ENCODE measurements around the gene ALKBH3. TPM values are rescaled to one million over a fixed set of nuclear protein-coding genes. Genes with fewer than 3 reads are reported as not detected.

ALKBH3 gene
- total and polyA plus RNA-seq, 5 experiments from 2014 or later: 37.6 to 55.0 (median 44.9) TPM

GRCh38 chr11:43917851-43918250 lies 37.2 kb downstream of the ALKBH3 start:
- ATAC-seq: no peak
- Mint-ChIP-seq H3K9me3 (no peaks in the 10 kb centered on the region), H3K4me1 (peaks cover 0 to 6% (median 1%) of the 10 kb centered on the region in 4 donors), H3K27ac (peak overlapping the region in 1 of 10 donors; percentile 13), H3K27me3 (no peaks in the 10 kb centered on the region), H3K4me3 (no peak overlapping the region), H3K36me3 (peaks cover 0 to 74% (median 23%) of the 10 kb centered on the region in 3 donors)
- POLR2A ChIA-PET: no interaction called here
- DNase-seq: no peak

DNA sequence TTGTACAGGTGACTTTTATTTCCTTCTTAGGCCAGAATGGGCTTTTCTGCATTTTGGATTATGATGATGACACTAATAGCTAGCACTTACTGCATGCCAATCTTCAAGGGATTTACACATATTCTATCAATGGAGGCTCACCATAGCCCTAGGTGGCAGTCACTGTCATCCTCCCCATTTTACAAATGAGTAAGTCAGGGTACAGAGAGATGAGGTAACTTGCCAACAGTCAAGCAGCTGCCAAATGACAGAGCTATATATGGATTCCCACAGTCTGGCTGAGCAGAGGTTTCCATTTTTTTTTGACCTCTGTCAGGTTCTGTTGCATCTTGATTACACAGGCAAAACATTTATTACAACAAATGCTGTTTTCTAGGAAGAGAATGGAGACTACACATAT lies 38.0 kb downstream of the ALKBH3 start:
- ATAC-seq (no peak), DNase-seq (no peak)
- Mint-ChIP-seq H3K4me3 (no peak overlapping the region), H3K4me1 (peaks cover 0 to 6% (median 1%) of the 10 kb centered on the region in 4 donors), H3K36me3 (peaks cover 0 to 66% (median 19%) of the 10 kb centered on the region in 3 donors), H3K27me3 (no peaks in the 10 kb centered on the region), H3K27ac (no peak overlapping the region), H3K9me3 (no peaks in the 10 kb centered on the region)
- POLR2A ChIA-PET: no interaction called here

GRCh38 chr11:43919852-43920597 lies 39.4 kb downstream of the ALKBH3 start:
- H3K9me3 Mint-ChIP-seq: no peaks in the 10 kb centered on the region
- DNase-seq (no peak), ATAC-seq (no peak)
- POLR2A ChIA-PET: no interaction called here
- H3K27ac Mint-ChIP-seq: peak overlapping the region in 2 of 10 donors; percentile 52 to 55
- peaks cover 0 to 4% (median 1%) of the 10 kb centered on the region in 4 donors for H3K4me1 Mint-ChIP-seq
- H3K36me3 Mint-ChIP-seq: peaks cover 0 to 54% (median 13%) of the 10 kb centered on the region in 3 donors
- H3K27me3 Mint-ChIP-seq: no peaks in the 10 kb centered on the region
- H3K4me3 Mint-ChIP-seq: no peak overlapping the region

GRCh38 chr11:43920598-43921419 lies 40.2 kb downstream of the ALKBH3 start:
- peaks cover 0 to 4% (median 1%) of the 10 kb centered on the region in 4 donors for H3K4me1 Mint-ChIP-seq
- H3K4me3 Mint-ChIP-seq: no peak overlapping the region
- POLR2A ChIA-PET: no interaction called here
- H3K9me3 Mint-ChIP-seq: no peaks in the 10 kb centered on the region
- H3K36me3 Mint-ChIP-seq: peaks cover 0 to 54% (median 12%) of the 10 kb centered on the region in 3 donors
- DNase-seq (no peak), ATAC-seq (no peak)
- peak overlapping the region in 2 of 10 donors; percentile 19 to 31 for H3K27ac Mint-ChIP-seq
- H3K27me3 Mint-ChIP-seq: no peaks in the 10 kb centered on the region

DNA sequence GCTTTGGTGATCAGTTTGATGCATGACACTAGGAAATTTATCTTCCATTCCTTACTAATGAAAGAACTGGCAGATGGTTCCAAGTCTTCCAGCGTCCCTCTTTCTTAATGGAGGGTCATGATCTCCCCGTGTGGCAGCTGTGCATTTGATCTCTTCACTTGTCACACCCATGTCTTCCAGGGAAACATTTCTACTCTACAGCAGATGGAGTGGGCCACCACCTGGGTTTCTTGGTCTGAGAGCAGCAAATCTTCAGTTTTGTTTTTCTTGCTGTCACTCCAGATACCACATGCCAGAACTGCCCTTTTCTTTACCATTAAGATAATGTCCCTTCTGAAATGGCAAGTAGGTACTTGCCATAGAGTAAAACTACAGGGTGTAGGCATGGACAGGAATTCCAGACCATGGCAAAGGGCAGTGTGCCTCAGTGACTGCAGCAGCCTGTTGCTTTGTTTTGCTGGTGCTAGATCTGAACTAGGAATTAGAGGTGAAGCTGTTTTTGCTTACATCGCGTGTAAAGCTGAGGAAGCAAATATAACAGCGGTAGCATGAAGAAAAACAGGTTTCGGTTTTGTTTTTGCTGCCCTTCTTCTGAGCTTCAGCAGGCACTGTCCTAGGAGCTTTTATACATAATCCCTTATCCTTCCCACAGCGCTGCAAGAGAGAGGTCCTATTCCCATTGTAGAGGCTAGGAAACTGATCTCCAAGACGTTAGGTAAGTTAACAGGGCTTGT lies 41.1 kb downstream of the ALKBH3 start:
- H3K36me3 Mint-ChIP-seq: peaks cover 0 to 51% (median 12%) of the 10 kb centered on the region in 3 donors
- H3K4me3 Mint-ChIP-seq: no peak overlapping the region
- DNase-seq: no peak
- H3K27me3 Mint-ChIP-seq: no peaks in the 10 kb centered on the region
- H3K4me1 Mint-ChIP-seq: peaks cover 0 to 3% (median under 1%) of the 10 kb centered on the region in 4 donors
- H3K27ac Mint-ChIP-seq: peak overlapping the region in 1 of 10 donors; percentile 10
- POLR2A ChIA-PET: no interaction called here
- H3K9me3 Mint-ChIP-seq: no peaks in the 10 kb centered on the region
- ATAC-seq: no peak

- Mint-ChIP-seq H3K27me3 (no peaks in the 10 kb centered on the region), H3K36me3 (peaks cover 0 to 47% (median 11%) of the 10 kb centered on the region in 3 donors), H3K4me1 (peaks cover 0 to 3% (median 0%) of the 10 kb centered on the region in 4 donors), H3K27ac (no peak overlapping the region), H3K9me3 (no peaks in the 10 kb centered on the region), H3K4me3 (no peak overlapping the region)
- POLR2A ChIA-PET: no interaction called here
- ATAC-seq (no peak), DNase-seq (no peak)
These were observed 41.6 kb downstream of the ALKBH3 start for GRCh38 chr11:43922295-43922648.

GRCh38 chr11:43922744-43923405 lies 42.2 kb downstream of the ALKBH3 start:
- DNase-seq: no peak
- Mint-ChIP-seq H3K27me3 (no peaks in the 10 kb centered on the region), H3K27ac (no peak overlapping the region), H3K9me3 (no peaks in the 10 kb centered on the region), H3K4me1 (peaks cover 0 to 3% (median 0%) of the 10 kb centered on the region in 4 donors), H3K36me3 (peaks cover 0 to 41% (median 10%) of the 10 kb centered on the region in 3 donors), H3K4me3 (no peak overlapping the region)
- POLR2A ChIA-PET: no interaction called here
- no peak for ATAC-seq

DNA sequence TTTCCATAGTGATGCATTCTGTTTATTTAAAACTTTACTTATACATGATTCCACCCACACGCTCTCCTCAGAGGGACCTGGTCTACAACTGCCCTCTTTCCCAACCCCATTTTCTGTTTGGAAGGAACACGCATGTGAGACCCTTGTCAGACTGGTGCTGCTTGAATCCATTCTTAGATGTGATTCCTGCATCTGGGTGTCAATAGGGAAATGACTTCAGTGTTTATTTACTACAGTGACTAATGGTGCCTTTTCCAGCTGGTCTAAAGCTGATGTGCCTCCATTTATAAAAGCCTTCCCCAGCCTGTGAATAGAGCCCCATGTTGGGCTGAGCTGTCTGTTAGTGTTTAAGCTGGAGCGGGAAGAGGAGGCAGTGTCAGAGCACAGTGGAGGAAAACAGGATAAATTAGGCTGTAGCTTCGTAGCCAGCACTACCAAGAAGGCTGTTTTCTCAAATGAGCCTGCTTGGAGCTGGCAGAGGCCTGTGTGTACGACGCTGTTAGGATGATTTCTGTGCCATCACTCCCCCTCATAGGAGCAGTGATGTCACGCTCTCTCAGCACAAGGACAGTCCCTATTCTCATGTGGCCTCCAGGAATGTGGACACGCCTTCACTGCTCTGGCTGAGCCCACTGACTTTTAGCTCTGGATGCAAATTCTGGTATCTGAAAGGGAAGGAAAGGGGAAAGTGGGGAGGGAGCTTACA lies 42.9 kb downstream of the ALKBH3 start:
- no peak for DNase-seq
- POLR2A ChIA-PET: no interaction called here
- no peak overlapping the region for H3K27ac Mint-ChIP-seq
- H3K9me3 Mint-ChIP-seq: no peaks in the 10 kb centered on the region
- H3K4me3 Mint-ChIP-seq: no peak overlapping the region
- no peak for ATAC-seq
- no peaks in the 10 kb centered on the region for H3K27me3 Mint-ChIP-seq
- peaks cover 0 to 34% (median 10%) of the 10 kb centered on the region in 3 donors for H3K36me3 Mint-ChIP-seq
- peaks cover 0 to 3% (median 0%) of the 10 kb centered on the region in 4 donors for H3K4me1 Mint-ChIP-seq

DNA sequence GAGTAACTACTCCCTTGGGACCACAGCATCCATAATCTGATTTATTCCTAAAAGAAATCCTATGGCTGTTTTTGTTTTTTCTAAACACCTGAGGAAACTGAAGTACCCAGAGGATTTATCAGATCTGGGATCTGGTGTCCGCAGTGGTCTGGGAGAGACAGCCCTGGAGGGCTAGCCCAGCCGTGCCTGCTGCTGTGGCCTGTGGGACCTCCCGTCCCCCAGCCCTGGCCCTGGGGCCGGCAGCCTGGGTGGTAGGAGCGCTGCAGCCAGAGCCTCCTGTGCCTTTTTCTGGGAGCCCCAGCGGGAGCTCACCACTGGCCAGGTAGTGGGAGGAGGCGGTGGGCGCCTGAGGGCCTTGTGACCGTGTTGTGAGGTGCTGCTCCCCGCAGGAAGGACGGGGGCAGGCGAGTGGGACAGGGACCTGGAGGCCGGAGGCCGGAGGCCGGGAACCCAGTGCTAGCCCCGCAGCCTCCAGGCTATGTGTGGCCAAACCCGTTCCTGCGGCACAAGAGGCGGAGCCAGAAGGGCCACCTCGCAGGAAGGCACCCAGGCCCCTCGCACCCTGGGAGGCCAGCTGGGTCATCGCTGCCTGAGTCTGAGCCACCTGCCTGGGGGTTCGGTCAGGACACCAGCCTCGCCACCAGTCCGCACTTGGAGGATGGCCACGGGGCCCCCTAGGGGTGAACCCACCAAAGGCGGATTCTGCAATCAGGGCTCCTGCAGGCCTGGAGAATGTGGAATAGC lies 43.7 kb downstream of the ALKBH3 start:
- Mint-ChIP-seq H3K27me3 (no peaks in the 10 kb centered on the region), H3K36me3 (peaks cover 0 to 29% (median 10%) of the 10 kb centered on the region in 3 donors), H3K9me3 (no peaks in the 10 kb centered on the region), H3K4me3 (no peak overlapping the region), H3K4me1 (peaks cover 0 to 3% (median 0%) of the 10 kb centered on the region in 4 donors), H3K27ac (no peak overlapping the region)
- POLR2A ChIA-PET: no interaction called here
- DNase-seq (no peak), ATAC-seq (no peak)

DNA sequence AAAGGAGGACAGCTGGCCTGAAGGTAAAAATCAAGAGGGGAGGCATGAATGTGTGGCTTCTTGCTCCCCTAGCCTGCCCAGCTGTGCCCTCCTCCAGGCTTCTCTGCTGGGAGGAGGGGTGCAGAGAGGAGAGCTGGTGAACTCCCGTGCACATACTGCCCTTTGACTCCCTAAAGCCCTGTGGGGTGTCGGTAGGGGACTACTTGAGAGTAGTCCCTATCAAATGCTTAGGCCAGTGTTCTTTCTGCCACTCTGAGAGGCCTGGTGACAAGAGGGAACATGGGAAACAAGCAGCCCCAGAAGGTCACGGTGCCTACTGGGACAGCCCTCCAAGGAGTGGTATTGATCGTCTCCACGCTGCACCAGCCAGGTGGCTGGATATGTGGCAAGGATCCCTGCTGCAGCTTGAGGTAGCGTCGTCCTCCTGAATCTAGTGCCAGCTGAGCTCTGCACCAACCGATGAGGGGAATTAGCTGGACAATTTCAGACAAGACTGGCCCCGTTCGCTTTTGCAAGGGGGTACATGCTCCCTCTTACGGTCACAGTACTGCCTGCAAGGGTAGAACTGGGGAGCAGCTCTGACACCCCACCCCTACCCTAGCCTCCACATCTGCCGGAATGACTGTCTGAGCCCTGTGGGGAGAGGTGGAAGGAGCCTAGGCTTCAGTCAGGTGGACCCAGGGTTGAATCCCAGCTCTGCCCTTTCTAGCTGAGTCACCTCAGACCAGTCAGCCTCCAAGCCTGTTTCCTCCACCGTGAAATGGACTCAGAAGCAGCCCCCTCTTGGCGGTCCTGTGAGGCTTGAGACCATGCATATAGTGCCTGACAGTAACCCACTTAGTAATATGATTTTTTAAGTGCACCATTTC lies 44.7 kb downstream of the ALKBH3 start:
- Mint-ChIP-seq H3K27me3 (no peaks in the 10 kb centered on the region), H3K36me3 (peaks cover 0 to 21% (median 11%) of the 10 kb centered on the region in 3 donors), H3K27ac (no peak overlapping the region), H3K9me3 (no peaks in the 10 kb centered on the region), H3K4me3 (no peak overlapping the region), H3K4me1 (peaks cover 1 to 6% (median 2%) of the 10 kb centered on the region in 4 donors)
- DNase-seq (no peak), ATAC-seq (no peak)
- POLR2A ChIA-PET: no interaction called here

Data from naive thymus-derived CD8-positive, alpha-beta T cell (primary cell).